Measurements from ENCODE around the gene HEMGN. TPM values are rescaled to one million over a fixed set of nuclear protein-coding genes. Genes with fewer than 3 reads are reported as not detected.

HEMGN gene
- total and polyA plus RNA-seq, 2 of the 13 experiments (the other 11 are each of a cell fraction or from before 2014, with no cell fraction given): not detected

DNA sequence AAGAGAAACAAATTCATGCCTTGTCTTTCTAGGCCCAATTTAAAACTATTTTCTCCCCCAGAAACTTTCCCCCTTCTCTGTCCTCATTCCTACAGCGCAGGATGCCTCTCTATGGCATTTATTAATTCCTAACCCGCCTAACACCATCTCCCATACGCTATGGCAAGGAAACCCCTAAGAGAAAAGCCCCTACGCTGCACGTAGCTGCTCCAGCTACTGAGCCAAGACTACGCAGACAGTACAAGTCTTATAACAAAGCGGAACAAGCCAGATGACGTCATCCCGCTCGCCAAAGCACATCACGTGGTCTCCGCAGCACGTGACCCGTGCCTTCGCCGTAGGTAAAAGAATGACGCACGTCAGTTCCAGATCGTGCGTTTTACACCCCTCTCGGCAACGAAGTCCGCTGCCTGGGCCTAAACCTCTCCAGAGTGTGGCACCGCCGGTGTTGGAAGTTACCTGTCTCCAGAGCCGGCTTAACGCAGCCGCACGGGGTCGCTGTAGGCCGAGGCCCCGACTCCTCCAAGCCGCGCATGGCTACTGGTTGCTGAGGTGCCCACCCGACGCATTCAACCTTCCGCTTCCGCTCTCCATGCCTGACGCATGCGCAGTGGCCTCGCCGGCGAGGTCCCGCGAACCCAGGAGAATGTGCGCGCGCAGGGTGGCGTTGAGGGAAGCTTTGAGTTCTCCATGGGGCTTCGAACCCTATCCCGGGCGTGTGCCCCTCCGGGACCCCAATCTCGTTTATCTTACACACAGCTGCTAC is 15.8 kb downstream of the HEMGN start, which contains the start of gene TRMO (continued):
- TF ChIP-seq, protein P1, sequence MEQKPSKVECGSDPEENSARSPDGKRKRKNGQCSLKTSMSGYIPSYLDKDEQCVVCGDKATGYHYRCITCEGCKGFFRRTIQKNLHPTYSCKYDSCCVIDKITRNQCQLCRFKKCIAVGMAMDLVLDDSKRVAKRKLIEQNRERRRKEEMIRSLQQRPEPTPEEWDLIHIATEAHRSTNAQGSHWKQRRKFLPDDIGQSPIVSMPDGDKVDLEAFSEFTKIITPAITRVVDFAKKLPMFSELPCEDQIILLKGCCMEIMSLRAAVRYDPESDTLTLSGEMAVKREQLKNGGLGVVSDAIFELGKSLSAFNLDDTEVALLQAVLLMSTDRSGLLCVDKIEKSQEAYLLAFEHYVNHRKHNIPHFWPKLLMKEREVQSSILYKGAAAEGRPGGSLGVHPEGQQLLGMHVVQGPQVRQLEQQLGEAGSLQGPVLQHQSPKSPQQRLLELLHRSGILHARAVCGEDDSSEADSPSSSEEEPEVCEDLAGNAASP (CRISPR knock-in tag; IDR thresholded peaks at IDR 0.05; ENCODE audit: borderline replicate concordance): peak; percentile 64; the same call in 1 of the 2 replicates
- 0 out of 2 replicates have a peak, but pooled peaks have one; percentile 23 for TF ChIP-seq ONECUT2 (CRISPR knock-in tag; IDR thresholded peaks at IDR 0.05)
- TF ChIP-seq ZNF460 (CRISPR knock-in tag; IDR thresholded peaks at IDR 0.05; ENCODE audit: borderline replicate concordance): no peak
- peak; percentile 63; the same call in 1 of the 2 replicates for TF ChIP-seq KLF9 (CRISPR knock-in tag; IDR thresholded peaks at IDR 0.05; ENCODE audit: low read depth)
- TF ChIP-seq ZNF331 (CRISPR knock-in tag; IDR thresholded peaks at IDR 0.05): peak; percentile 76; the same call in 1 of the 2 replicates
- TF ChIP-seq ZNF205 (CRISPR knock-in tag; IDR thresholded peaks at IDR 0.05): peak; percentile 69; the same call in 1 of the 2 replicates
- peak; percentile 79 for TF ChIP-seq SRSF1 (optimal IDR thresholded peaks at IDR 0.05; ENCODE audit: low read depth, low read length)
- TF ChIP-seq ZNF720 (CRISPR knock-in tag; IDR thresholded peaks at IDR 0.05): no peak; the same call in 1 of the 2 replicates
- TF ChIP-seq NFYB (CRISPR knock-in tag; IDR thresholded peaks at IDR 0.05): peak; percentile 59; the same call in 1 of the 2 replicates
- peak; percentile 91 for TF ChIP-seq ZNF160 (CRISPR knock-in tag; IDR thresholded peaks at IDR 0.05)
- TF ChIP-seq, protein P2, sequence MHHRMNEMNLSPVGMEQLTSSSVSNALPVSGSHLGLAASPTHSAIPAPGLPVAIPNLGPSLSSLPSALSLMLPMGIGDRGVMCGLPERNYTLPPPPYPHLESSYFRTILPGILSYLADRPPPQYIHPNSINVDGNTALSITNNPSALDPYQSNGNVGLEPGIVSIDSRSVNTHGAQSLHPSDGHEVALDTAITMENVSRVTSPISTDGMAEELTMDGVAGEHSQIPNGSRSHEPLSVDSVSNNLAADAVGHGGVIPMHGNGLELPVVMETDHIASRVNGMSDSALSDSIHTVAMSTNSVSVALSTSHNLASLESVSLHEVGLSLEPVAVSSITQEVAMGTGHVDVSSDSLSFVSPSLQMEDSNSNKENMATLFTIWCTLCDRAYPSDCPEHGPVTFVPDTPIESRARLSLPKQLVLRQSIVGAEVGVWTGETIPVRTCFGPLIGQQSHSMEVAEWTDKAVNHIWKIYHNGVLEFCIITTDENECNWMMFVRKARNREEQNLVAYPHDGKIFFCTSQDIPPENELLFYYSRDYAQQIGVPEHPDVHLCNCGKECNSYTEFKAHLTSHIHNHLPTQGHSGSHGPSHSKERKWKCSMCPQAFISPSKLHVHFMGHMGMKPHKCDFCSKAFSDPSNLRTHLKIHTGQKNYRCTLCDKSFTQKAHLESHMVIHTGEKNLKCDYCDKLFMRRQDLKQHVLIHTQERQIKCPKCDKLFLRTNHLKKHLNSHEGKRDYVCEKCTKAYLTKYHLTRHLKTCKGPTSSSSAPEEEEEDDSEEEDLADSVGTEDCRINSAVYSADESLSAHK (CRISPR knock-in tag; IDR thresholded peaks at IDR 0.05; ENCODE audit: borderline replicate concordance): no peak
- TF ChIP-seq, protein P3, sequence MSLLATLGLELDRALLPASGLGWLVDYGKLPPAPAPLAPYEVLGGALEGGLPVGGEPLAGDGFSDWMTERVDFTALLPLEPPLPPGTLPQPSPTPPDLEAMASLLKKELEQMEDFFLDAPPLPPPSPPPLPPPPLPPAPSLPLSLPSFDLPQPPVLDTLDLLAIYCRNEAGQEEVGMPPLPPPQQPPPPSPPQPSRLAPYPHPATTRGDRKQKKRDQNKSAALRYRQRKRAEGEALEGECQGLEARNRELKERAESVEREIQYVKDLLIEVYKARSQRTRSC (CRISPR knock-in tag; IDR thresholded peaks at IDR 0.05; ENCODE audit: low read depth): no peak
- peak; percentile 68; the same call in 1 of the 2 replicates for TF ChIP-seq ZFAT (CRISPR knock-in tag; conservative IDR thresholded peaks at IDR 0.05)
- TF ChIP-seq, protein P4, sequence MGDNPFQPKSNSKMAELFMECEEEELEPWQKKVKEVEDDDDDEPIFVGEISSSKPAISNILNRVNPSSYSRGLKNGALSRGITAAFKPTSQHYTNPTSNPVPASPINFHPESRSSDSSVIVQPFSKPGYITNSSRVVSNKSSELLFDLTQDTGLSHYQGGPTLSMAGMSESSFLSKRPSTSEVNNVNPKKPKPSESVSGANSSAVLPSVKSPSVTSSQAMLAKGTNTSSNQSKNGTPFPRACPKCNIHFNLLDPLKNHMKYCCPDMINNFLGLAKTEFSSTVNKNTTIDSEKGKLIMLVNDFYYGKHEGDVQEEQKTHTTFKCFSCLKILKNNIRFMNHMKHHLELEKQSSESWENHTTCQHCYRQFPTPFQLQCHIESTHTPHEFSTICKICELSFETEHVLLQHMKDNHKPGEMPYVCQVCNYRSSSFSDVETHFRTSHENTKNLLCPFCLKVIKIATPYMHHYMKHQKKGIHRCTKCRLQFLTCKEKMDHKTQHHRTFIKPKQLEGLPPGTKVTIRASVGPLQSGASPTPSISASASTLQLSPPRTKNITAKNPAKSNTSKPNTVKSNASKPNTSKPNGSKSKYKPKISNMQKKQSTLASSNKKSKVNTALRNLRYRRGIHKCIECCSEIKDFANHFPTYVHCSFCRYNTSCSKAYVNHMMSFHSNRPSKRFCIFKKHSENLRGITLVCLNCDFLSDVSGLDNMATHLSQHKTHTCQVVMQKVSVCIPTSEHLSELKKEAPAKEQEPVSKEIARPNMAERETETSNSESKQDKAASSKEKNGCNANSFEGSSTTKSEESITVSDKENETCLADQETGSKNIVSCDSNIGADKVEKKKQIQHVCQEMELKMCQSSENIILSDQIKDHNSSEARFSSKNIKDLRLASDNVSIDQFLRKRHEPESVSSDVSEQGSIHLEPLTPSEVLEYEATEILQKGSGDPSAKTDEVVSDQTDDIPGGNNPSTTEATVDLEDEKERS (CRISPR knock-in tag; IDR thresholded peaks at IDR 0.05): no peak
- peak; percentile 98 for TF ChIP-seq ZNF891 (CRISPR knock-in tag; IDR thresholded peaks at IDR 0.05)
- peak; percentile 88 for TF ChIP-seq TBX2 (CRISPR knock-in tag; IDR thresholded peaks at IDR 0.05; ENCODE audit: borderline replicate concordance)
- peak; percentile 49 for TF ChIP-seq STAG1 (CRISPR knock-in tag; IDR thresholded peaks at IDR 0.05)
- peak; percentile 90 for TF ChIP-seq ISL2 (CRISPR knock-in tag; IDR thresholded peaks at IDR 0.05)
- TF ChIP-seq BRCA1 (CRISPR knock-in tag; IDR thresholded peaks at IDR 0.05): peak; percentile 96; the same call in 1 of the 2 replicates
- peak; percentile 32; the same call in 1 of the 2 replicates for TF ChIP-seq ZNF564 (CRISPR knock-in tag; IDR thresholded peaks at IDR 0.05)
- TF ChIP-seq, protein P5, sequence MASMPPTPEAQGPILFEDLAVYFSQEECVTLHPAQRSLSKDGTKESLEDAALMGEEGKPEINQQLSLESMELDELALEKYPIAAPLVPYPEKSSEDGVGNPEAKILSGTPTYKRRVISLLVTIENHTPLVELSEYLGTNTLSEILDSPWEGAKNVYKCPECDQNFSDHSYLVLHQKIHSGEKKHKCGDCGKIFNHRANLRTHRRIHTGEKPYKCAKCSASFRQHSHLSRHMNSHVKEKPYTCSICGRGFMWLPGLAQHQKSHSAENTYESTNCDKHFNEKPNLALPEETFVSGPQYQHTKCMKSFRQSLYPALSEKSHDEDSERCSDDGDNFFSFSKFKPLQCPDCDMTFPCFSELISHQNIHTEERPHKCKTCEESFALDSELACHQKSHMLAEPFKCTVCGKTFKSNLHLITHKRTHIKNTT (CRISPR knock-in tag; IDR thresholded peaks at IDR 0.05): no peak
